GM19043 (cell line): ENCODE data around the gene GSTT2.
"Not testable (repeated sequence)": the region's sequence is repeated elsewhere in the genome, so short reads cannot be mapped to it uniquely, and the experiment has no call there.

ENCODE experiments used
- ATAC-seq: cut with Tn5 transposase; IDR thresholded peaks from one replicate; pipeline ENCODE4 v1.9.1; 2021; ENCODE audit warnings: low read depth; ENCODE audit not compliant: unreplicated experiment

The GSTT2 gene

GRCh38 chr22:23979557-23980240 lies at the start of gene GSTT2:
Gene GSTT2 (plus strand): TSS chr22:23980134.
- ATAC-seq, result not testable (repeated sequence)

GRCh38 chr22:23938328-23939016 lies 41.5 kb upstream of the GSTT2 start:
- no peak for ATAC-seq

GRCh38 chr22:23939017-23939357 lies 40.9 kb upstream of the GSTT2 start:
- ATAC-seq, result no peak

- ATAC-seq, result not testable (repeated sequence)
These were observed 39.8 kb upstream of the GSTT2 start for GRCh38 chr22:23940166-23940565.

GRCh38 chr22:23947391-23947790 lies 32.5 kb upstream of the GSTT2 start:
- ATAC-seq, result not testable (repeated sequence)

- ATAC-seq, result not testable (repeated sequence)
These were observed 30.2 kb upstream of the GSTT2 start for GRCh38 chr22:23949764-23950163.

- ATAC-seq, result not testable (repeated sequence)
These were observed 28.6 kb upstream of the GSTT2 start for GRCh38 chr22:23951383-23951782.

- ATAC-seq, result not testable (repeated sequence)
These were observed 27.0 kb upstream of the GSTT2 start for GRCh38 chr22:23952794-23953405.

GRCh38 chr22:23953485-23953884 lies 26.4 kb upstream of the GSTT2 start:
- ATAC-seq, result not testable (repeated sequence)

- ATAC-seq, result not testable (repeated sequence)
These were observed 25.5 kb upstream of the GSTT2 start for GRCh38 chr22:23954193-23954990.

GRCh38 chr22:23954991-23955305 lies 25.0 kb upstream of the GSTT2 start:
- not testable (repeated sequence) for ATAC-seq

- not testable (repeated sequence) for ATAC-seq
These were observed 24.0 kb upstream of the GSTT2 start for GRCh38 chr22:23955886-23956285.

GRCh38 chr22:23956301-23956900 lies 23.5 kb upstream of the GSTT2 start:
- ATAC-seq, result not testable (repeated sequence)

- not testable (repeated sequence) for ATAC-seq
These were observed 18.7 kb upstream of the GSTT2 start, which contains the start of gene GSTT2B for GRCh38 chr22:23961084-23961771. Gene GSTT2B (minus strand): TSS chr22:23961195. CDS start chr22:23961131, 64 bp downstream.

- not testable (repeated sequence) for ATAC-seq
These were observed 13.8 kb upstream of the GSTT2 start for GRCh38 chr22:23966094-23966493.

GRCh38 chr22:23966568-23966967 lies 13.4 kb upstream of the GSTT2 start, which contains the start of gene DDTL:
Gene DDTL (plus strand): TSS chr22:23966888. CDS start chr22:23966915, 27 bp downstream.
- peak; percentile 94 for ATAC-seq

GRCh38 chr22:23969071-23969470 lies 10.9 kb upstream of the GSTT2 start:
- ATAC-seq, result no peak

GRCh38 chr22:23970201-23970641 lies 9.7 kb upstream of the GSTT2 start:
- ATAC-seq, result no peak

GRCh38 chr22:23970816-23971486 lies 9.0 kb upstream of the GSTT2 start:
- no peak for ATAC-seq
